ENCODE measurements around the gene TMEM116.

DNA sequence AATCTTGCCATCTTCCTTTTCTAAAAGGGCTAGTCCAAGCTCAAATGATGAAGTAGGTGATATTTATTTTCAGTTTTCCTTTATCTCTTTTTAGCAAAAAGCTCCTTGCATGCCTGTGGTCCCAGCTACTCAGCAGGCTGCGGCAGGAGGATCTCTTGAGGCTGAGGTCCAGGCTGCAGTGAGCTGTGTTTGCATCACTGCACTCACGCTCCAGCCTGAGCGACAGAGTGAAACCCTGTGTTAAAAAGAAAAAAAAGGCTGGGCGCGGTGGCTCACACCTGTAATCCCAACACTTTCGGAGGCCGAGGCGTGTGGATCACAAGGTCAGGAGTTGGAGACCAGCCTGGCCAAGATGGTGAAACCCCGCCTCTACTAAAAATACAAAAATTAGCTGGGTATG lies 5.0 kb downstream of the TMEM116 start:
- TF ChIP-seq, protein P1, sequence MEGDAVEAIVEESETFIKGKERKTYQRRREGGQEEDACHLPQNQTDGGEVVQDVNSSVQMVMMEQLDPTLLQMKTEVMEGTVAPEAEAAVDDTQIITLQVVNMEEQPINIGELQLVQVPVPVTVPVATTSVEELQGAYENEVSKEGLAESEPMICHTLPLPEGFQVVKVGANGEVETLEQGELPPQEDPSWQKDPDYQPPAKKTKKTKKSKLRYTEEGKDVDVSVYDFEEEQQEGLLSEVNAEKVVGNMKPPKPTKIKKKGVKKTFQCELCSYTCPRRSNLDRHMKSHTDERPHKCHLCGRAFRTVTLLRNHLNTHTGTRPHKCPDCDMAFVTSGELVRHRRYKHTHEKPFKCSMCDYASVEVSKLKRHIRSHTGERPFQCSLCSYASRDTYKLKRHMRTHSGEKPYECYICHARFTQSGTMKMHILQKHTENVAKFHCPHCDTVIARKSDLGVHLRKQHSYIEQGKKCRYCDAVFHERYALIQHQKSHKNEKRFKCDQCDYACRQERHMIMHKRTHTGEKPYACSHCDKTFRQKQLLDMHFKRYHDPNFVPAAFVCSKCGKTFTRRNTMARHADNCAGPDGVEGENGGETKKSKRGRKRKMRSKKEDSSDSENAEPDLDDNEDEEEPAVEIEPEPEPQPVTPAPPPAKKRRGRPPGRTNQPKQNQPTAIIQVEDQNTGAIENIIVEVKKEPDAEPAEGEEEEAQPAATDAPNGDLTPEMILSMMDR (IDR thresholded peaks at IDR 0.05) = no peak
- no peak for TF ChIP-seq POLR2A (IDR thresholded peaks at IDR 0.05)
